PC-9 (cell line): ENCODE results near the gene PLCH2.

Source experiments
- CTCF ChIP-seq: fragments of 200-600 bp; sonication (generic); conservative IDR thresholded peaks from 2 replicates; pipeline ENCODE4 v1.6.1; 2017; ENCODE audit warnings: mixed run types, antibody characterized with exemption, mild to moderate bottlenecking, moderate library complexity
- EZH2 ChIP-seq: fragments of 200-600 bp; sonication (generic); IDR thresholded peaks from 2 replicates; pipeline ENCODE4 v1.8.0; 2017; ENCODE audit warnings: antibody characterized with exemption, low read depth

GRCh38 chr1:2513939-2514652 is 38.0 kb downstream of the PLCH2 start:
- TF ChIP-seq CTCF, result no peak
- no peak for TF ChIP-seq EZH2
